GM10847 (cell line): ENCODE measurements around the gene DDIAS.

Experiments used
- POLR2A ChIP-seq: IDR thresholded peaks from 2 replicates; pipeline ENCODE4 v1.6.1; 2011; ENCODE audit not compliant: insufficient read length; ENCODE audit errors: extremely low read depth

The DDIAS gene, protein sequence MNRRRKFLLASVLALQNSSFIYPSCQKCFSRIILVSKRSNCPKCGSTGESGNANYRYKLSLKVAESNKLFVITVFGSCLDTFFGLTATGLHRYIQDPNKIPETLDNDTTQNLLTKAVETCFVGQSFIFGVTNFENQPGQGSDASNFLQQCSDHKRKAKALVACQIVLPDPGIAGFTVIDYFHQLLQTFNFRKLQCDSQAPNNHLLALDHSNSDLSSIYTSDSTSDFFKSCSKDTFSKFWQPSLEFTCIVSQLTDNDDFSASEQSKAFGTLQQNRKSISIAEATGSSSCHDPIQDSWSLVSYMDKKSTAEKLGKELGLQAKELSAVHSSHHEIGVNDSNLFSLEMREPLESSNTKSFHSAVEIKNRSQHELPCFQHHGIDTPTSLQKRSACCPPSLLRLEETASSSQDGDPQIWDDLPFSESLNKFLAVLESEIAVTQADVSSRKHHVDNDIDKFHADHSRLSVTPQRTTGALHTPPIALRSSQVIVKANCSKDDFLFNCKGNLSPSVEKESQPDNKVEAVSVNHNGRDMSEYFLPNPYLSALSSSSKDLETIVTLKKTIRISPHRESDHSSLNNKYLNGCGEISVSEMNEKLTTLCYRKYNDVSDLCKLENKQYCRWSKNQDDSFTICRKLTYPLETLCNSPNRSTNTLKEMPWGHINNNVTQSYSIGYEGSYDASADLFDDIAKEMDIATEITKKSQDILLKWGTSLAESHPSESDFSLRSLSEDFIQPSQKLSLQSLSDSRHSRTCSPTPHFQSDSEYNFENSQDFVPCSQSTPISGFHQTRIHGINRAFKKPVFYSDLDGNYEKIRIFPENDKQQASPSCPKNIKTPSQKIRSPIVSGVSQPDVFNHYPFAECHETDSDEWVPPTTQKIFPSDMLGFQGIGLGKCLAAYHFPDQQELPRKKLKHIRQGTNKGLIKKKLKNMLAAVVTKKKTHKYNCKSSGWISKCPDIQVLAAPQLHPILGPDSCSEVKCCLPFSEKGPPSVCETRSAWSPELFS

DNA sequence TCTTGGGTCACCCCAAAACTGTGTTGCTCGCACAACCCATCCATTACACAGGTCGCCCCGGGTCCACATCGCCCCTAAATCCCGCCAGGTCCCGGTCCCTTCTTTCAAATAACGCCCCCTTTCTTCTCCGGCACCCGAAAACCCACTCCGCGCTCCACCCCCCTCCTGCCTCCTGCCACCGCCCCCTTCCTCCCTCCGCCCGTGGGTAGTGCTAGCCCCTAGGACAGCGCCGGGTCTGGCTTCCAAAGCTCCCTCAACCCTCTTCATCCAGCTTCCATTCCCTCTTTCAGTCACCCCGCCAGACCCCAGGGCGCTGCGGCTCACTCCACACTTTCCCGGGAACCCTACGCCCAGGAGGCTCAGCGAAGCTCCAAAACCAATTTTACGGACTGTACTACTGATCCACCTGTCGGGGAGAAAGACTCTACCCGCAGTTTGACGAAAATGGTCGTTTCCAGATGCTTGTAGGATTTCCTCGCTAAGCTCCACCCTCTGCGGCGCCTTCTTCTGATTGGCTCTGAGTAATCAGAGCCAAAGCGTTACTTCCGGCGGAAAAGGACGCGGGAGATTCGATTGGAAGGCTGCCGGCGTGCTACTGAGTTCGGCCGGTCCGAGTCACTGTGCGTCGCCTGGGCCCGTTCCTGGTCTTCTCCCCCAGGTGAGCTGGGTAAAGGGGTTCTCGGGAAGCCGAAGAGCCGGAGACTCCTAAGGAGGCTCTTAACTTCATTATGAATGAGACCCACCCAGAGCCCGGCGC is at the start of gene DDIAS:
TSS of gene DDIAS (plus strand) at position 572 of the 757 bp plus-strand sequence. CDS start 13,003 bp downstream, outside the sequence.
- peak; percentile 48 for TF ChIP-seq POLR2A

DNA sequence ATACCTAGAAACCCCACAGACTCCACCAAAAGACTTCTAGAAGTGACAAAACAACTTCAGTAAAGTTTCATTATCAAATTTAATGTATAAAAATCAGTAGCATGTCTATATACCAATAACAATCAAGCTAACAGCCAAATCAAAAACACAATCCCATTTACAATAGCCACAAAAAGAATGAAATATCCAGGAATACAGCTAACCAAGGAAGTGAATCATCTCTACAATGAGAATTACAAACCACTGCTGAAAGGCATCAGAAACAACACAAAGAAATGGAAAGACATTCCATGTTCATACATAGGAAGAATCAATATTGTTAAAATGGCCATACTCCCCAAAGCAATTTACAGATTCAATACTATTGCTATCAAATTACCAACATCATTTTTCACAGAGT is 47.3 kb upstream of the DDIAS start:
- no peak for TF ChIP-seq POLR2A

DNA sequence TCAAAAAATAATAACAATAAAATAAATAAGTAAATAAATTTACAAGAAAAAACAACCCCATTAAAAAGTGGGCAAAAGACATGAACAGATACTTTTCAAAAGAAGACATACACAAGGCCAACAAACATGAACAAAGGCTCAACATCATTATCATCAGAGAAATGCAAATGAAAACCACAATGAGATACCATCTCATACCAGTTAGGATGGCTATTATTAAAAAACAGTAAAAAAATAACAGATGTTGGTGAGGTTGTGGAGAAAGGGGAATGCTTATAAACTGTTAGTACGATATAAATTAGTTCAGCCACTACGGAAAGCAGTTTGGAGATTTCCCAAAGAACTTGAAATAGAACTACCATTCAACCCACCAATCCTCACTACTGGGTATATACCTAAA is 45.9 kb upstream of the DDIAS start:
- TF ChIP-seq POLR2A = no peak

DNA sequence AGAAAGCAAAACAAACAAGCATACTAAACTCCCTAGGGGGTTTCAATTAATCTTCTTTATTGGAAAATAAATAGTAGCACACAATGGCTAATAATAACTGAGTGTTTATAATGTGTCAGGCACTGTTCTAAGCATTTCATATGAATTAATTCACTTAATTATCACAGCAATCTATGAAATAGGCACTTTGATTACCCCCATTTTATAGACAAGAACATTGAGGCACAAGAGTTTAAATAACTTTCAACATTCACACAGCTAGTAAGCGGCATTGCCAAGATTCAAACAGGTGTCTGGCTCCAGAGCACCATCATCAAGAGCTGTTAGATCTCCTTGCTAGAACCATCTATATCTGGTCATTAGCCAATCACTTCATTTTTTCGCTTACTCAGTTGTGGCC is 44.4 kb upstream of the DDIAS start:
- no peak for TF ChIP-seq POLR2A

DNA sequence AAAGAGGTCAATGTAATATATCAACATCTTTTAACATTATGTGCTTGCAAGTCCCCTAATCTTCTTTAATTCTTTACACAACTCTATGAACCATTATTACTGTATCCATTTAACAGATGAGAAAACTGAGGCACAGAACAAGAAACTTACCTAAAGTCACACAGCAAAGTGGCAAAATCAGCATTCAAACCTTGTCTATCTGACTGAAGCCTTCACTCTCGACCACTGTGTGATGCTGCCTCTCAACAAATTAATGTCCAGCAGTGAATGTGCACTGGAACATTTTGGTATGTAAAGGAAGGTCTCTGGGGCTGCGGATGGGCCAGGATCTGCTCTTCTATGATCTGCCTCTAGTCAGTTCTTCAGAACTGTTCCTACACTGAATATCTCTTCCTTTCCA is 43.4 kb upstream of the DDIAS start:
- TF ChIP-seq POLR2A = no peak

DNA sequence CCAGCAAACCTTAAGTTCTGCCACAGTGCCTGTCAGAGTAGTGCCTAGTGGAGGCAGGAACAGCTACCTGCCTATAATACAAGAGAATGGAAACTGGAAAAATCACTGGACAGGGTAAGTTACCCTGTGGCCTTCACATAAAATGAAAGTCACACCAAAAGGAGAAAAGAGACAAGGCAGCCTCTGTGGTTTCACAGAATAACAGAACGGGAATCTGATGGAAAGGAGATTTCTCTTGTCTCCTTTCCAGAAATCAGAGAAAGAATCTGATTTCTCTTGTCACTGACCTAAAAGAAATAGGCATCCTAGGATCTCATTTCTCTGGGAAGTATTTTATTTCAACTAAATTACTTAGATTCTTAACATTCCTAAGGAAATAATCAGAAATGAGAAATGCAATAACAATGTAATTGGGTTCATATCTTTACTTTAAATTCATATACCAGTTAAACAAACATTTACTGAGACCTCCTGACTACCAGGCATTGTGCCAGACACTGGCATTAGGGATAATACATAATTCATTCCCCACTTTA is 42.9 kb upstream of the DDIAS start:
- TF ChIP-seq POLR2A = no peak

DNA sequence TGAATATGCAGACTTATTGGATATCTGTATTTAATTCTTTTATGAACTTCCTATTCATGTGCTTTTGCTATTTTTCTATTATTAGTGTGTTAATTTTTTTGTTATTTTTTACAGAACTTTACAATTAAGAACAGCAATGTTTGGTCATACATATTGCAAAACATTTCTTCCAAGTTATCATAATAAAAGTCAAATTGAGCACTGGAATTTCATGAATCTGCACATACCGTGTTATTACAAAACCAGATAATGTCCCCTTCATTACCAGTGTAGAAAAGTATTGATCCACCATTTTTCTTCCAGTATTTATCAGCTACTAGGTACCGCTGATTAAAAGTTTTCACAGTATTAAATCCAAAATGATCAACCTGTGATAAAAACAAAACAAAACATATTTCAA is 41.8 kb upstream of the DDIAS start:
- no peak for TF ChIP-seq POLR2A

DNA sequence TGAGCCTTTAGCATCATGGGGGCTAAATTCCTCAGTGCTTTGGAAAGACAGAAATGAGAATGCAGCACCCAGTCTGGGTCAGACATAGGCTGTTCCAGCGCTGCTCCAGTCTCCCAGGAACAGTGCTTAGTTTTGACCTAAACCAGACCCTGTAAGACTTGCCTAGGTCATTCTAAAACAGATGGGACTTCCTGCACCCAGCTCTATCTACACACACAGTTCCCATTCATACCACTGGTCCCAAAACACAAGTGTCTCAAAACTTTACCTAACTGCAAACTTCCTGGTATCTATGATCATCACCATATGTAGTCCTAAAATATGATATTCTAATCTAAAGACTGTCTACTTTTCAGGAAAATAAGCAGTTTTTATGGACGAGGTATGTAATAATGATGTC is 39.2 kb upstream of the DDIAS start:
- TF ChIP-seq POLR2A = no peak

DNA sequence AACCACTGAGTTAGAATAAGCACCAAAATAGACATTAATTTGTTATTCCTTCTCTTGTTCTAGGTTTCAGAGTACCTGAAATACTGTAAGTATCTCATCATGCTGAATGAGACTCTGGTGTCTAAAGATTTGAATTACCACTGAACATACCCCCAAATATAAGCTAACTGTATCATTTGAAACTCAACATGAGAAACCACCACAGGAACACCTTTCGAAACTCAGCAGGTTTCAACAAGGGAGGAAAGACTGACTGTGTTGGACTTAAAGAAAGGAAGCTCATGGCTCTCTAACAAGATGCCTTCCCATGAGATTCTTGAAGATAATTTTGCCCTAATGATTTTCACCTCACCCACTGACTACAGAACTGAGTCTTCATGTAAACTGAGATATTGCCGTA is 38.3 kb upstream of the DDIAS start:
- no peak for TF ChIP-seq POLR2A

DNA sequence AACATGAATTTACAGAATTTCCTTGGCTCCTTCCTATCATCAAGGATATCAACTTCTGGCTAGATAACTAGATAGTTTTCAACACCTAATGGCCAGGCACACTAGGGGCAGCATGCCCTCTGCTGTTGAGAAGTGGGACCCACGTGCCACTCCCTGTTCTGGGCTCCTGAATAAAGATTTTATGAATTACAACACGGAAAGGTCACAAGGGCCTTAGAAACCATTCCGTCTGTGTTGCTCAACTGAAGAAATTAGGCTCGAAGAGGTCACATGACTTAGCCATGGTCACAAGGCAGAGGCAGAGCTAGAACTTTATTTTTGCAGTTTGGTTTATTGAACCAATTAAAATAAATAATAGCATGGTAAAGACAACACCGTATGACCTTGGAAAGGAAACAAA is 37.3 kb upstream of the DDIAS start:
- TF ChIP-seq POLR2A = no peak

DNA sequence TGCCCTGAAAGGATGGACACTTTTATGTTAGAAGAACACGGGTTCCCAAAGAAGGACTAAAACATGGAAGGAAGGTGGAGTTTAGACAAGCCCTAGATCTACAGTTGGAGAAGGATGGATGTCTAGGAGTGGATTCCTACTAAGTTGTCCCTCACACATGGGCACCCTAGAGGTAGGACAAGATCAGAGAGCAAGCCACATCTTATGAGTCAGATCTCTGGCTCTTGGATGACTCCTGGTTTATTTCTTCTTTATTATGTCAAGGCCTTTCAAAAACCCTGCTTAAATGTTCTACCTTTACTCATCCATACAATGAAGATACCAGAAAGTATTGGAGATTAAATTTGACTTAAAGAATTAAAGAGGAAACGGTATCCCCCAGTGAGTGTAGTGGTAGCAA is 35.7 kb upstream of the DDIAS start:
- no peak for TF ChIP-seq POLR2A

DNA sequence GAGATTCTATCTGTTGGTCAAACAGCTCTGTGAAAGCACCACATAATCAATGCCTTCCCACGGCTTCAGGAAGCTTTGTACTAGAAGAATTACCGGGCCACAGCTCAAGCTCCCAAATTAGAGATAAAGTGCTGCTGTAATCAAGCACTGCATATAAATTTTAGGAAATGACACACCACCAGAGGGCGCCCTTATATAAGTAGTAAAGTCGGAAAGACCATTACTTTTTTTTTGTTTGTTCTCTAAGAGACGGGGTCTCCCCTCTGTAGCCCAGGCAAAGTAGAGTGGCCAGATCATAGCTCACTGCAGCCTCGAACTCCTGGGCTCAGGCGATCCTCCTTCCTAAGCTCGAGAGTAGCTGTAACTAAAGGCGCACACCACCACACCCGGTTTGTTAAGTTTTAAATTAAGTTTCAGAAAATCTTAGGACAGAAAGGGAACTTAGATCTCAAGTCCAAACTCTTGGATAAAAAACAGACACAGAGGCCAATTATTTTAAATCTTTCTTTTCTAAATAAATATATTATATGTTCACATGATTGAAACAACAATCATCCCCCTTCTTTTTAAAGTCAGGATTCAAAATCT is 33.9 kb upstream of the DDIAS start:
- TF ChIP-seq POLR2A = no peak

DNA sequence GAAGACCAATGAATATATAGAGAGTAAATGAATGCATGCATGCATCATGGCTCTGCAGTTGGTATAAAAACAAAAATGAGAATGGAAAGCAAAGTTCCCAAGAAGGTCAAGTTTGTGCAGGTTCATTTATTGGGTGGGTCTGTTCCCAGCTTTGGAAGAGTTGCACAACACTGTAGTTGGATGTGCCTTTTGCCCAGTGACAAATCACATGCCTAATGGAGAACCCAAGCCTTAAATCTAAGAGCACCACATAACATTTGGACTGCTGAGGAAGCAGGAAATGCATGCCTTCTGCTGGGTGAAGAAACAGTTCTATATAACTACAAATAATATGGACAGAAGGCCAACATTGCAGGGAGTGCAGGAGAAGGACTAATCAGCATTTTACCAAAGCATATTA is 31.9 kb upstream of the DDIAS start:
- no peak for TF ChIP-seq POLR2A

DNA sequence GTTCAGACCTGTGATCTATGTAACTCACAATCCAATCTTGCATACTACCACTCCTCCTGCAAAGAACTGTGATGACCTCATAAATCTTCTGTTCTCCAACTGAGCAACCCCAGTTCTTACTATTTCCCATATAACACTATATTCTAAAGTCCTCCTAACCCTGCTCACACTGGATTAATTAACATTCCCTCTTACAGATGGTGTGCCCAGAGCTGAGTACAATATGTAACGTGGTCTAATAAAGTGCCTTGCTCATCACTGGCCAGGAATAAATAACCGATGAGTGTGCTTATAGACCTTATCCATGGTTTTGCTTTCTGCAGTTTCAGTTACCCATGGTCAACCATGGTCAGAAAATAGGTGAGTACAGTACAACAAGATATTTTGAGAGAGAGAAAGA is 29.9 kb upstream of the DDIAS start:
- no peak for TF ChIP-seq POLR2A
